Measurements from ENCODE around the gene CDC20B. TPM values are rescaled to one million over a fixed set of nuclear protein-coding genes. Genes with fewer than 3 reads are reported as not detected.
"Not testable (repeated sequence)": the region's sequence is repeated elsewhere in the genome, so short reads cannot be mapped to it uniquely, and the experiment has no call there.

Gene CDC20B
- total RNA-seq, 4 donors from 2014 or later, result not detected

GRCh38 chr5:55096861-55097260, 76.1 kb downstream of the CDC20B start:
- peaks cover 0 to 3% (median 0%) of the 10 kb centered on the region in 3 donors for H3K9me3 ChIP-seq
- no peak overlapping the region for H3K27ac ChIP-seq
- no peak for ATAC-seq
- WGBS, 2 donors (ENCODE audit: low coverage in 1 of 2), result 14 to 70% methylated on average over 1 to 2 of the region's 6 CpGs
- no peaks in the 10 kb centered on the region for H3K36me3 ChIP-seq
- no peaks in the 10 kb centered on the region for H3K4me1 ChIP-seq
- H3K4me3 ChIP-seq, result no peak overlapping the region
- peaks cover 9% of the 10 kb centered on the region for H3K27me3 ChIP-seq
- no peak for TF ChIP-seq EP300 (IDR thresholded peaks at IDR 0.05)
- TF ChIP-seq, protein P1, sequence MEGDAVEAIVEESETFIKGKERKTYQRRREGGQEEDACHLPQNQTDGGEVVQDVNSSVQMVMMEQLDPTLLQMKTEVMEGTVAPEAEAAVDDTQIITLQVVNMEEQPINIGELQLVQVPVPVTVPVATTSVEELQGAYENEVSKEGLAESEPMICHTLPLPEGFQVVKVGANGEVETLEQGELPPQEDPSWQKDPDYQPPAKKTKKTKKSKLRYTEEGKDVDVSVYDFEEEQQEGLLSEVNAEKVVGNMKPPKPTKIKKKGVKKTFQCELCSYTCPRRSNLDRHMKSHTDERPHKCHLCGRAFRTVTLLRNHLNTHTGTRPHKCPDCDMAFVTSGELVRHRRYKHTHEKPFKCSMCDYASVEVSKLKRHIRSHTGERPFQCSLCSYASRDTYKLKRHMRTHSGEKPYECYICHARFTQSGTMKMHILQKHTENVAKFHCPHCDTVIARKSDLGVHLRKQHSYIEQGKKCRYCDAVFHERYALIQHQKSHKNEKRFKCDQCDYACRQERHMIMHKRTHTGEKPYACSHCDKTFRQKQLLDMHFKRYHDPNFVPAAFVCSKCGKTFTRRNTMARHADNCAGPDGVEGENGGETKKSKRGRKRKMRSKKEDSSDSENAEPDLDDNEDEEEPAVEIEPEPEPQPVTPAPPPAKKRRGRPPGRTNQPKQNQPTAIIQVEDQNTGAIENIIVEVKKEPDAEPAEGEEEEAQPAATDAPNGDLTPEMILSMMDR (IDR thresholded peaks at IDR 0.05), result no peak
- TF ChIP-seq POLR2AphosphoS5 (IDR thresholded peaks at IDR 0.05), result no peak
- TF ChIP-seq POLR2A (IDR thresholded peaks at IDR 0.05), result no peak

- Histone ChIP-seq H3K27ac (no peak overlapping the region), H3K4me3 (no peak overlapping the region), H3K27me3 (peaks cover 9% of the 10 kb centered on the region), H3K9me3 (peaks cover 0 to 3% (median 0%) of the 10 kb centered on the region in 3 donors), H3K4me1 (no peaks in the 10 kb centered on the region), H3K36me3 (no peaks in the 10 kb centered on the region)
- no peak for ATAC-seq
- WGBS, 2 donors (ENCODE audit: low coverage in 1 of 2), result 54 to 69% methylated on average over 2 to 3 of the region's 3 CpGs
- TF ChIP-seq POLR2AphosphoS5 (IDR thresholded peaks at IDR 0.05) (no peak), POLR2A (IDR thresholded peaks at IDR 0.05) (no peak), EP300 (IDR thresholded peaks at IDR 0.05) (no peak)
- TF ChIP-seq, protein P1 (IDR thresholded peaks at IDR 0.05), result no peak
Measured at GRCh38 chr5:55096182-55096581, 76.8 kb downstream of the CDC20B start.

- not testable (repeated sequence) for H3K4me1 ChIP-seq, ATAC-seq, H3K9me3 ChIP-seq, H3K36me3 ChIP-seq, H3K27ac ChIP-seq, H3K4me3 ChIP-seq, H3K27me3 ChIP-seq
- 83 to 90% methylated on average over 6 of the region's 6 CpGs for WGBS, 2 donors (ENCODE audit: low coverage in 1 of 2)
Measured at GRCh38 chr5:55091011-55091410, 82.0 kb downstream of the CDC20B start.

DNA sequence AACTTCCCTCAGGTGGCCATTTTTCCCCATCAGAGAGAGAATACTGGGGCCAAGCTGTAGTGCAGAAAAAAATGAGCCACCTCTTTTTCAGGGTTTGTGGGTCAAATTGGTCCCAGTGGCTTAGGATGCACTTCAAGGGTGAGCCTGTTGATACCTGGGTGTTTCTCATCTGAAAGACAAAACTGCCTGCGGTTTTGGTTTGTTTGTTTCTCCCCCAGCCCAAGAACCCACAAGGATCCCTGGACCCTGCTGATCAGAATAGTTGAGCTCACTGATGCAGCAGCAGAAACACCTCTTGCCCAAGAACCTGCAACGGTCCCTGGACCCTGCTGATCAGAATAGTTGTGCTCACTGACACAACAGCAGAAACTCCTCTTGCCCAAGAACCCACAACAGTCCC, 83.7 kb downstream of the CDC20B start:
- not testable (repeated sequence) for ATAC-seq, H3K9me3 ChIP-seq, H3K4me3 ChIP-seq, H3K27me3 ChIP-seq, H3K27ac ChIP-seq, H3K4me1 ChIP-seq, H3K36me3 ChIP-seq
- WGBS, 2 donors (ENCODE audit: low coverage in 1 of 2), result 88 to 100% methylated on average over 1 of the region's 2 CpGs

DNA sequence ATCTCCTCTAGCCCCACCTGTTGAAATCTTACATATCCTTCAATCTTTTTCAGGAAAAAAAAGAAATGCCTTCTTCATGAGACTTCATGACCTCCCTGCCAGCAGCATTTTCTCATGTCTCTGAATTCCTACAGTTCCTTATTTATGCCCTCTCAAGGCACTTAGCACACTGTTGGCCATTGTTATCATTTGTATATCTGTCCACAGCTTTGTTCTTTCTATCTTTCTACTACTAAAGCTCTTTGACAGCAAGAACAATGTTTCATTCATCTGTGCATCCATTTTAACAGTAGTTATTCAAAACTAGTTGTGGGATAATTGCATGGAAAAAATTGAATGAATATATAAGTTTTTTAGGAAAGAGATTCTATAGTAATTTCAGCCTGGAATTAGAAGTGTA, 91.4 kb downstream of the CDC20B start:
- Histone ChIP-seq H3K27ac (no peak overlapping the region), H3K4me3 (no peak overlapping the region), H3K9me3 (peaks cover 0 to 19% (median 0%) of the 10 kb centered on the region in 3 donors), H3K4me1 (no peaks in the 10 kb centered on the region), H3K27me3 (no peaks in the 10 kb centered on the region), H3K36me3 (no peaks in the 10 kb centered on the region)
- no peak for TF ChIP-seq POLR2A (IDR thresholded peaks at IDR 0.05)
- TF ChIP-seq POLR2AphosphoS5 (IDR thresholded peaks at IDR 0.05), result no peak
- TF ChIP-seq, protein P1 (IDR thresholded peaks at IDR 0.05), result no peak
- TF ChIP-seq EP300 (IDR thresholded peaks at IDR 0.05), result no peak
- ATAC-seq, result no peak

DNA sequence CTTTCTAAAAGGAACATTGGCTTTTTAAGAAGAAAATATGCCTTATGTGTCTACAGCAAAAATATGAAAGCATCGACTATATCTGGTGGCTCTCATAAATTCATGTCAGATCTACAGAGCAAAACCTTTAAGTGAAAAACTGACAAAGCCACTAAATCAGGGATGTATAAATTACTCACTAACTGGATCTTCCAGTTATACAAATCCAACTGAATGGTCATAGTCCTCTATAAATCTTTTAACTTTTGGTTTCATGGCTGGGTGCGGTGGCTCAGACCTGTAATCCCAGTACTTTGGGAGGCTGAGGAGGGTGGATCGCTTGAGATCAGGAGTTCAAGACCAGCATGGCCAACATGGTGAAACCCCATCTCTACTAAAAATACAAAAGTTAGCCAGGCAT, 99.8 kb downstream of the CDC20B start:
- H3K27ac ChIP-seq, result no peak overlapping the region
- TF ChIP-seq POLR2AphosphoS5 (IDR thresholded peaks at IDR 0.05), result no peak
- no peak for TF ChIP-seq EP300 (IDR thresholded peaks at IDR 0.05)
- H3K4me3 ChIP-seq, result no peak overlapping the region
- H3K36me3 ChIP-seq, result no peaks in the 10 kb centered on the region
- peaks cover 7% of the 10 kb centered on the region for H3K27me3 ChIP-seq
- 70 to 73% methylated on average over 1 to 3 of the region's 3 CpGs for WGBS, 2 donors (ENCODE audit: low coverage in 1 of 2)
- H3K4me1 ChIP-seq, result no peaks in the 10 kb centered on the region
- H3K9me3 ChIP-seq, result no peaks in the 10 kb centered on the region
- ATAC-seq, result no peak

GRCh38 chr5:55072666-55073065, 100.3 kb downstream of the CDC20B start:
- Histone ChIP-seq H3K4me1 (no peaks in the 10 kb centered on the region), H3K36me3 (no peaks in the 10 kb centered on the region), H3K9me3 (no peaks in the 10 kb centered on the region), H3K27me3 (peaks cover 7% of the 10 kb centered on the region), H3K4me3 (no peak overlapping the region), H3K27ac (no peak overlapping the region)
- TF ChIP-seq POLR2A (IDR thresholded peaks at IDR 0.05) (no peak), EP300 (IDR thresholded peaks at IDR 0.05) (no peak), POLR2AphosphoS5 (IDR thresholded peaks at IDR 0.05) (no peak)
- TF ChIP-seq, protein P1 (IDR thresholded peaks at IDR 0.05), result no peak
- WGBS, 2 donors (ENCODE audit: low coverage in 1 of 2), result 42 to 53% methylated on average over 2 of the region's 2 CpGs
- no peak for ATAC-seq
